ENCODE data around the gene HSPA9. TPM values are rescaled to one million over a fixed set of nuclear protein-coding genes. Genes with fewer than 3 reads are reported as not detected.

The HSPA9 gene
- polyA plus RNA-seq, 1 donor (not counting 4 experiments of a cell fraction or from before 2014, with no cell fraction given): 195 TPM

GRCh38 chr5:138528208-138528607 is 47.0 kb downstream of the HSPA9 start:
- peaks cover 14% of the 10 kb centered on the region for H3K4me1 ChIP-seq (ENCODE audit: control insufficient read depth, extremely low read depth, insufficient read depth, low read length)
- TF ChIP-seq CTCF (optimal IDR thresholded peaks at IDR 0.05 in 1 of 3, IDR thresholded peaks at IDR 0.05 in 1 of 3, conservative IDR thresholded peaks at IDR 0.05 in 1 of 3; ENCODE audit: extremely low read depth in 1 of 3, insufficient read depth in 2 of 3, low read length in 3 of 3) (no peak), EZH2 (IDR thresholded peaks at IDR 0.05; ENCODE audit: low read length) (no peak)
- H3K4me3 ChIP-seq (ENCODE audit: control insufficient read depth in 2 of 3, extremely low read depth in 1 of 3, insufficient read depth in 2 of 3, low read depth in 1 of 3, low read length in 3 of 3): no peak overlapping the region
- dilution Hi-C loops (cut with MboI; ENCODE audit: extremely low pct_ligation_motif_present, low sequenced_read_pairs): no loop called here
- DNase-seq (ENCODE audit: low read depth, low spot score) (no peak), FAIRE-seq (no peak)
- peaks cover 95% of the 10 kb centered on the region for H3K79me2 ChIP-seq (ENCODE audit: control insufficient read depth, insufficient read depth, low read length)
- H2AFZ ChIP-seq (ENCODE audit: control insufficient read depth, low read length): no peak overlapping the region
- no peak overlapping the region for H3K4me2 ChIP-seq (ENCODE audit: control insufficient read depth, extremely low read depth, insufficient read depth, low read depth, low read length)
- no peaks in the 10 kb centered on the region for H3K27me3 ChIP-seq (ENCODE audit: control insufficient read depth, extremely low read depth, insufficient read depth, low read length)
- no peak overlapping the region for H3K9ac ChIP-seq (ENCODE audit: control insufficient read depth, extremely low read depth, insufficient read depth, low read length)
- no peaks in the 10 kb centered on the region for H3K9me1 ChIP-seq (ENCODE audit: control insufficient read depth, extremely low read depth, insufficient read depth, low read length)
- no peaks in the 10 kb centered on the region for H3K9me3 ChIP-seq (ENCODE audit: control insufficient read depth, low read depth, low read length)
- H3K27ac ChIP-seq (ENCODE audit: control insufficient read depth, insufficient read depth, low read length): no peak overlapping the region
- peaks cover 7 to 28% of the 10 kb centered on the region in 2 experiments for H3K36me3 ChIP-seq (ENCODE audit: control insufficient read depth in 2 of 2, extremely low read depth in 1 of 2, insufficient read depth in 2 of 2, low read length in 2 of 2)
- peaks cover 13% of the 10 kb centered on the region for H4K20me1 ChIP-seq (ENCODE audit: control insufficient read depth, extremely low read depth, insufficient read depth, low read length)

- Histone ChIP-seq H2AFZ (ENCODE audit: control insufficient read depth, low read length) (no peak overlapping the region), H3K9me1 (ENCODE audit: control insufficient read depth, extremely low read depth, insufficient read depth, low read length) (no peaks in the 10 kb centered on the region), H4K20me1 (ENCODE audit: control insufficient read depth, extremely low read depth, insufficient read depth, low read length) (peaks cover 16% of the 10 kb centered on the region), H3K36me3 (ENCODE audit: control insufficient read depth in 2 of 2, extremely low read depth in 1 of 2, insufficient read depth in 2 of 2, low read length in 2 of 2) (peaks cover 5 to 28% of the 10 kb centered on the region in 2 experiments), H3K9me3 (ENCODE audit: control insufficient read depth, low read depth, low read length) (no peaks in the 10 kb centered on the region), H3K27ac (ENCODE audit: control insufficient read depth, insufficient read depth, low read length) (no peak overlapping the region), H3K79me2 (ENCODE audit: control insufficient read depth, insufficient read depth, low read length) (peaks cover 94% of the 10 kb centered on the region), H3K27me3 (ENCODE audit: control insufficient read depth, extremely low read depth, insufficient read depth, low read length) (no peaks in the 10 kb centered on the region), H3K4me3 (ENCODE audit: control insufficient read depth in 2 of 3, extremely low read depth in 1 of 3, insufficient read depth in 2 of 3, low read depth in 1 of 3, low read length in 3 of 3) (no peak overlapping the region), H3K9ac (ENCODE audit: control insufficient read depth, extremely low read depth, insufficient read depth, low read length) (no peak overlapping the region), H3K4me1 (ENCODE audit: control insufficient read depth, extremely low read depth, insufficient read depth, low read length) (peaks cover 14% of the 10 kb centered on the region), H3K4me2 (ENCODE audit: control insufficient read depth, extremely low read depth, insufficient read depth, low read depth, low read length) (no peak overlapping the region)
- DNase-seq (ENCODE audit: low read depth, low spot score): no peak
- dilution Hi-C loops (cut with MboI; ENCODE audit: extremely low pct_ligation_motif_present, low sequenced_read_pairs): no loop called here
- TF ChIP-seq CTCF (optimal IDR thresholded peaks at IDR 0.05 in 1 of 3, IDR thresholded peaks at IDR 0.05 in 1 of 3, conservative IDR thresholded peaks at IDR 0.05 in 1 of 3; ENCODE audit: extremely low read depth in 1 of 3, insufficient read depth in 2 of 3, low read length in 3 of 3): peak in 1 of 3 experiments; percentile 52
- TF ChIP-seq EZH2 (IDR thresholded peaks at IDR 0.05; ENCODE audit: low read length): no peak
- FAIRE-seq: no peak
Measured at GRCh38 chr5:138527170-138527569, 48.0 kb downstream of the HSPA9 start.
